HEK293 (cell line): ENCODE measurements around the gene NOP56.

Source experiments
- CTCF ChIP-seq: fragments of 450-650 bp; formaldehyde crosslinking; IDR thresholded peaks from 2 replicates; pipeline ENCODE4 v1.5.1; 2016; ENCODE audit warnings: missing biosample characterization, missing genetic modification characterization
- EGR2 ChIP-seq: fragments of 450-650 bp; formaldehyde crosslinking; IDR thresholded peaks from 2 replicates; pipeline ENCODE4 v1.5.1; 2016; ENCODE audit warnings: low read depth, missing biosample characterization, missing genetic modification characterization
- GLIS1 ChIP-seq: fragments of 450-650 bp; formaldehyde crosslinking; IDR thresholded peaks from 2 replicates; pipeline ENCODE4 v1.5.1; 2016; ENCODE audit warnings: missing biosample characterization, missing genetic modification characterization
- HIC1 ChIP-seq: fragments of 450-650 bp; formaldehyde crosslinking; IDR thresholded peaks from 2 replicates; pipeline ENCODE4 v1.5.1; 2016; ENCODE audit warnings: missing biosample characterization, missing genetic modification characterization
- HOXC10 ChIP-seq: sonication (generic); formaldehyde crosslinking; IDR thresholded peaks from 2 replicates; pipeline ENCODE4 v1.8.1; 2023; ENCODE audit warnings: mild to moderate bottlenecking, missing genetic modification reagents
- KLF8 ChIP-seq: fragments of 450-650 bp; formaldehyde crosslinking; IDR thresholded peaks from 2 replicates; pipeline ENCODE4 v1.5.1; 2016; ENCODE audit warnings: missing biosample characterization, missing genetic modification characterization
- OVOL3 ChIP-seq: fragments of 450-650 bp; formaldehyde crosslinking; IDR thresholded peaks from 2 replicates; pipeline ENCODE4 v1.5.1; 2016; ENCODE audit warnings: missing biosample characterization, missing genetic modification characterization
- SP7 ChIP-seq: fragments of 450-650 bp; formaldehyde crosslinking; IDR thresholded peaks from 2 replicates; pipeline ENCODE4 v1.5.1; 2016; ENCODE audit warnings: missing biosample characterization, missing genetic modification characterization
- WT1 ChIP-seq: fragments of 450-650 bp; formaldehyde crosslinking; IDR thresholded peaks from 2 replicates; pipeline ENCODE4 v1.5.1; 2016; ENCODE audit warnings: missing biosample characterization, missing genetic modification characterization
- YY2 ChIP-seq: fragments of 450-650 bp; formaldehyde crosslinking; IDR thresholded peaks from 2 replicates; pipeline ENCODE4 v1.5.1; 2016; ENCODE audit warnings: missing biosample characterization, missing genetic modification characterization
- ZBTB20 ChIP-seq: fragments of 450-650 bp; formaldehyde crosslinking; IDR thresholded peaks from 2 replicates; pipeline ENCODE4 v1.5.1; 2016; ENCODE audit warnings: missing biosample characterization, missing genetic modification characterization
- ZBTB21 ChIP-seq: fragments of 450-650 bp; formaldehyde crosslinking; IDR thresholded peaks from 2 replicates; pipeline ENCODE4 v1.5.1; 2017; ENCODE audit warnings: missing biosample characterization, missing genetic modification characterization
- ZFP37 ChIP-seq: fragments of 450-650 bp; formaldehyde crosslinking; IDR thresholded peaks from 2 replicates; pipeline ENCODE4 v1.5.1; 2016; ENCODE audit warnings: missing biosample characterization, missing genetic modification characterization
- ZNF138 ChIP-seq: fragments of 450-650 bp; formaldehyde crosslinking; IDR thresholded peaks from 2 replicates; pipeline ENCODE4 v1.5.1; 2016; ENCODE audit warnings: missing biosample characterization, missing genetic modification characterization, borderline replicate concordance
- ZNF140 ChIP-seq: fragments of 450-650 bp; formaldehyde crosslinking; IDR thresholded peaks from 2 replicates; pipeline ENCODE4 v1.5.1; 2016; ENCODE audit warnings: missing biosample characterization, missing genetic modification characterization
- ZNF146 ChIP-seq: fragments of 450-650 bp; formaldehyde crosslinking; IDR thresholded peaks from 2 replicates; pipeline ENCODE4 v1.5.1; 2016; ENCODE audit warnings: missing biosample characterization, missing genetic modification characterization
- ZNF174 ChIP-seq: fragments of 450-650 bp; formaldehyde crosslinking; IDR thresholded peaks from 2 replicates; pipeline ENCODE4 v1.5.0; 2017; ENCODE audit warnings: missing biosample characterization, mild to moderate bottlenecking, missing genetic modification characterization
- ZNF223 ChIP-seq: fragments of 450-650 bp; formaldehyde crosslinking; IDR thresholded peaks from 2 replicates; pipeline ENCODE4 v1.5.1; 2016; ENCODE audit warnings: missing biosample characterization, missing genetic modification characterization
- ZNF341 ChIP-seq: fragments of 450-650 bp; formaldehyde crosslinking; IDR thresholded peaks from 2 replicates; pipeline ENCODE4; 2016; ENCODE audit warnings: low read depth, missing biosample characterization, missing genetic modification characterization
- ZNF391 ChIP-seq: fragments of 450-650 bp; formaldehyde crosslinking; IDR thresholded peaks from 2 replicates; pipeline ENCODE4 v1.5.1; 2016; ENCODE audit warnings: low read depth, missing biosample characterization, missing genetic modification characterization, borderline replicate concordance
- ZNF394 ChIP-seq: fragments of 450-650 bp; formaldehyde crosslinking; IDR thresholded peaks from 2 replicates; pipeline ENCODE4 v1.5.1; 2016; ENCODE audit warnings: missing biosample characterization, missing genetic modification characterization, mild to moderate bottlenecking, moderate library complexity, borderline replicate concordance
- ZNF416 ChIP-seq: fragments of 450-650 bp; formaldehyde crosslinking; IDR thresholded peaks from 2 replicates; pipeline ENCODE4 v1.5.1; 2016; ENCODE audit warnings: missing biosample characterization, missing genetic modification characterization
- ZNF423 ChIP-seq: fragments of 450-650 bp; formaldehyde crosslinking; IDR thresholded peaks from 2 replicates; pipeline ENCODE4 v1.5.1; 2016; ENCODE audit warnings: missing biosample characterization, missing genetic modification characterization
- ZNF48 ChIP-seq: fragments of 450-650 bp; formaldehyde crosslinking; IDR thresholded peaks from 2 replicates; pipeline ENCODE4 v1.5.1; 2016; ENCODE audit warnings: missing biosample characterization, missing genetic modification characterization
- ZNF518A ChIP-seq: fragments of 450-650 bp; formaldehyde crosslinking; conservative IDR thresholded peaks from 2 replicates; pipeline ENCODE4 v1.5.1; 2016; ENCODE audit warnings: low read depth, missing biosample characterization, missing genetic modification characterization
- ZNF530 ChIP-seq: fragments of 450-650 bp; formaldehyde crosslinking; IDR thresholded peaks from 2 replicates; pipeline ENCODE4 v1.5.1; 2016; ENCODE audit warnings: low read depth, missing biosample characterization, missing genetic modification characterization
- ZNF623 ChIP-seq: fragments of 450-650 bp; formaldehyde crosslinking; IDR thresholded peaks from 2 replicates; pipeline ENCODE4 v1.5.1; 2016; ENCODE audit warnings: missing biosample characterization, missing genetic modification characterization
- ZNF645 ChIP-seq: fragments of 450-650 bp; formaldehyde crosslinking; IDR thresholded peaks from 2 replicates; pipeline ENCODE4; 2016; ENCODE audit warnings: missing biosample characterization, missing genetic modification characterization
- ZNF677 ChIP-seq: fragments of 450-650 bp; IDR thresholded peaks from 2 replicates; pipeline ENCODE4 v1.5.0; 2018; ENCODE audit warnings: missing biosample characterization, mild to moderate bottlenecking, missing genetic modification characterization, moderate library complexity
- ZNF837 ChIP-seq: fragments of 450-650 bp; formaldehyde crosslinking; IDR thresholded peaks from 2 replicates; pipeline ENCODE4 v1.5.1; 2016; ENCODE audit warnings: missing biosample characterization, missing genetic modification characterization
- ZXDB ChIP-seq: fragments of 450-650 bp; formaldehyde crosslinking; IDR thresholded peaks from 2 replicates; pipeline ENCODE4 v1.5.1; 2016; ENCODE audit warnings: missing biosample characterization, missing genetic modification characterization

The NOP56 gene

GRCh38 chr20:2663887-2664719 lies 11.7 kb downstream of the NOP56 start, which contains the start of gene IDH3B (continued):
- no peak for TF ChIP-seq ZNF645 (tag by site-specific recombination)
- TF ChIP-seq YY2 (tag by site-specific recombination): peak; percentile 98
- TF ChIP-seq ZNF174 (tag by site-specific recombination): no peak
- peak; percentile 57; the same call in 1 of the 2 replicates for TF ChIP-seq ZFP37 (tag by site-specific recombination)
- TF ChIP-seq ZNF394 (tag by site-specific recombination): 0 out of 2 replicates have a peak, but pooled peaks have one; percentile 19
- peak; percentile 7; the same call in 1 of the 2 replicates for TF ChIP-seq ZBTB21
- no peak for TF ChIP-seq ZNF677 (tag by site-specific recombination)
- no peak for TF ChIP-seq ZNF138
- TF ChIP-seq ZNF837 (tag by site-specific recombination): no peak
- no peak for TF ChIP-seq HIC1 (tag by site-specific recombination)
- no peak for TF ChIP-seq HOXC10 (CRISPR knock-in tag)
- no peak for TF ChIP-seq WT1 (tag by site-specific recombination)
- TF ChIP-seq ZNF146 (tag by site-specific recombination): no peak
- TF ChIP-seq ZNF341 (tag by site-specific recombination): peak; percentile 81
- no peak for TF ChIP-seq GLIS1 (tag by site-specific recombination)
- peak; percentile 57; the same call in 1 of the 2 replicates for TF ChIP-seq ZBTB20 (tag by site-specific recombination)
- 0 out of 2 replicates have a peak, but pooled peaks have one; percentile 36 for TF ChIP-seq EGR2 (tag by site-specific recombination)
- no peak; the same call in 1 of the 2 replicates for TF ChIP-seq ZNF391 (tag by site-specific recombination)
- TF ChIP-seq OVOL3: peak; percentile 56; the same call in 1 of the 2 replicates
- TF ChIP-seq ZNF416 (tag by site-specific recombination): no peak
- TF ChIP-seq ZNF623: no peak
- no peak for TF ChIP-seq ZNF140 (tag by site-specific recombination)
- TF ChIP-seq ZNF223 (tag by site-specific recombination): no peak
- no peak for TF ChIP-seq ZNF530
- peak; percentile 97 for TF ChIP-seq ZNF518A (tag by site-specific recombination)
- TF ChIP-seq KLF8 (tag by site-specific recombination): peak; percentile 68; the same call in 1 of the 2 replicates
- TF ChIP-seq ZXDB: peak; percentile 95
- no peak for TF ChIP-seq CTCF (tag by site-specific recombination)
- TF ChIP-seq ZNF48 (tag by site-specific recombination): no peak
- TF ChIP-seq ZNF423 (tag by site-specific recombination): no peak
- peak; percentile 78 for TF ChIP-seq SP7 (tag by site-specific recombination)
